ENCODE measurements around the gene AGFG2. TPM values are rescaled to one million over a fixed set of nuclear protein-coding genes. Genes with fewer than 3 reads are reported as not detected.
A peak's percentile ranks its signal among the peaks of the same experiment; 100 is the strongest.

The AGFG2 gene
- total RNA-seq, 2 donors from 2014 or later: 8.5 to 28.9 TPM

DNA sequence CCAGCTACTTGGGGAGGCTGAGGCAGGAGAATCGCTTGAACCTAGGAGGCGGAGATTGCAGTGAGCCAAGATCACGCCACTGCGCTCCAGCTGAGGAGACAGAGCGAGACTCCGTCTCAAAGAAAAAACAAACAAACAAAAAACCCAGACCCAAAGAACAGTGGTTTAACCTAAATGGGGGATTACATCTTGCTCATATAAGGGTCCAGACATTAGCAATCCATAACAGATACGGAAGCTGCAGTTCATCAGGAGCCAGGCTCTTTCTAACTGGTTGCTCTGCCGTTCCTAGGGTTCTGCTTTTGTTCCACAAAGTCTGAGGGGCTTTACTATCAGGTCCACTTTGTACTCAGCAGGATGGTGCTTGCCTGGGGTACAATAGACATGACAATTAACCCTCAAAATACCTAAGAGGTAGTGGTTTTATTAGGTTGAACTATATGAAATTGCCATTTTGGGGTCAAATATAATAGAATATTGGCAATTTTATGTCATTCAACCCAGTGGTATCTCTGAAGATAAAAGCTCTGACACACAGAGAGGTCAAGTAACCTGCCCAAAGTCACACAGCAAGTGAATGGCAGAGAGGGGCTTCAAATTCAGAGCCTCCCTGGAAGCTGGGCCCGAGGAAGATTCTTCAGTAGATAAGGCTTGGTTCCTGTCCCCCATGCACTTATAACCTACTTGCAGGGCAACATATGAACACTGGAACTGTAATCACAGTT lies 34.0 kb upstream of the AGFG2 start:
- H3K9ac ChIP-seq (ENCODE audit: extremely low read depth, low read length, poor library complexity, severe bottlenecking): no peak overlapping the region
- no peaks in the 10 kb centered on the region for H3K27me3 ChIP-seq (ENCODE audit: control insufficient read depth, insufficient read depth, low read length, poor library complexity, severe bottlenecking)
- H3K27me3 Mint-ChIP-seq (ENCODE audit: insufficient read depth): no peaks in the 10 kb centered on the region
- no peak overlapping the region for H3K4me3 ChIP-seq (ENCODE audit: low read length)
- 90 to 95% methylated on average over 6 to 9 of the region's 9 CpGs for WGBS, 2 experiments (ENCODE audit: insufficient coverage in 1 of 2, insufficient read length in 1 of 2)
- no peak overlapping the region for H3K4me3 Mint-ChIP-seq
- H3K27ac ChIP-seq (ENCODE audit: low read depth, low read length): no peak overlapping the region
- no peak for DNase-seq
- no peaks in the 10 kb centered on the region for H3K9me3 ChIP-seq (ENCODE audit: control insufficient read depth, low read length)
- H3K36me3 Mint-ChIP-seq (ENCODE audit: low read depth): no peaks in the 10 kb centered on the region
- TF ChIP-seq CTCF (conservative IDR thresholded peaks at IDR 0.05): no peak
- H3K4me1 Mint-ChIP-seq: no peaks in the 10 kb centered on the region
- no peaks in the 10 kb centered on the region for H3K36me3 ChIP-seq (ENCODE audit: control insufficient read depth, insufficient read depth, low read length)
- no peaks in the 10 kb centered on the region for H3K9me3 Mint-ChIP-seq
- H3K4me1 ChIP-seq (ENCODE audit: control insufficient read depth, insufficient read depth, low read length): no peaks in the 10 kb centered on the region
- H3K27ac Mint-ChIP-seq: no peak overlapping the region

DNA sequence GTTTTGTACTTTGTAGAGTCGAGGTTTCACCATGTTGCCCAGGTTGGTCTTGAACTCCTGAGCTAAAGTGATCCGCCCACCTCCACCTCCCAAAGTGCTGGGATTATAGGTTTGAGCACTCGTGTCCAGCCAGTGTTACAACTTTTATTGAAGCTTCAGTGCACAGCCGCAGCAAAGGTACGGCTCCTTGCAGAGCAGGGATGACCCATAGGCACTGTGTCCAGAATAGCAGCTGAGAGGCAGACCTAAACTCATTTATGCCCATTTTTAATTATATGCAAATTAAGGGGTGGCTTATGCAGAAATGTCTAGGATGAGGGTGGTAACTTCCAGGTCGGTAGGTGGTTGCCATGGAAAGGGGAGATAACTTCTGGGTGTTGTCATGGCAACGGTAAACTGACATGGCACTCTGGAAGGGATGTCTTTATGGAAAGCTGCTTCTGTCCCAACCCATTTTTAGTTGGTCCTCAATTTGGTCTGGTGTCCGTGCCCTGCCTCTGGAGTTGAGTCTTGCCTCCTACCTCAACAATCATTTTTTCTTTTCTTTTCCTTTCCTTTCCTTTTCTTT lies 32.6 kb upstream of the AGFG2 start:
- Mint-ChIP-seq H3K4me1 (peaks cover 4% of the 10 kb centered on the region), H3K27ac (no peak overlapping the region), H3K4me3 (no peak overlapping the region), H3K27me3 (ENCODE audit: insufficient read depth) (no peaks in the 10 kb centered on the region), H3K9me3 (no peaks in the 10 kb centered on the region), H3K36me3 (ENCODE audit: low read depth) (no peaks in the 10 kb centered on the region)
- H3K4me3 ChIP-seq (ENCODE audit: low read length): no peak overlapping the region
- H3K27me3 ChIP-seq (ENCODE audit: control insufficient read depth, insufficient read depth, low read length, poor library complexity, severe bottlenecking): no peaks in the 10 kb centered on the region
- WGBS, 2 experiments (ENCODE audit: insufficient coverage in 1 of 2, insufficient read length in 1 of 2): 71 to 73% methylated on average over 7 to 8 of the region's 8 CpGs
- H3K4me1 ChIP-seq (ENCODE audit: control insufficient read depth, insufficient read depth, low read length): no peaks in the 10 kb centered on the region
- H3K9ac ChIP-seq (ENCODE audit: extremely low read depth, low read length, poor library complexity, severe bottlenecking): no peak overlapping the region
- H3K36me3 ChIP-seq (ENCODE audit: control insufficient read depth, insufficient read depth, low read length): no peaks in the 10 kb centered on the region
- no peaks in the 10 kb centered on the region for H3K9me3 ChIP-seq (ENCODE audit: control insufficient read depth, low read length)
- peak; percentile 63 for DNase-seq
- no peak overlapping the region for H3K27ac ChIP-seq (ENCODE audit: low read depth, low read length)
- no peak for TF ChIP-seq CTCF (conservative IDR thresholded peaks at IDR 0.05)

- TF ChIP-seq CTCF (conservative IDR thresholded peaks at IDR 0.05): no peak
- whole genome bisulfite sequencing, 2 experiments (ENCODE audit: insufficient coverage in 1 of 2, insufficient read length in 1 of 2): 91 to 95% methylated on average over 15 of the region's 15 CpGs
- Histone ChIP-seq H3K27ac (ENCODE audit: low read depth, low read length) (no peak overlapping the region), H3K36me3 (ENCODE audit: control insufficient read depth, insufficient read depth, low read length) (no peaks in the 10 kb centered on the region), H3K27me3 (ENCODE audit: control insufficient read depth, insufficient read depth, low read length, poor library complexity, severe bottlenecking) (no peaks in the 10 kb centered on the region), H3K4me3 (ENCODE audit: low read length) (no peak overlapping the region), H3K9ac (ENCODE audit: extremely low read depth, low read length, poor library complexity, severe bottlenecking) (no peak overlapping the region), H3K9me3 (ENCODE audit: control insufficient read depth, low read length) (no peaks in the 10 kb centered on the region), H3K4me1 (ENCODE audit: control insufficient read depth, insufficient read depth, low read length) (no peaks in the 10 kb centered on the region)
- no peaks in the 10 kb centered on the region for H3K9me3 Mint-ChIP-seq
- H3K27ac Mint-ChIP-seq: no peak overlapping the region
- peaks cover 4% of the 10 kb centered on the region for H3K4me1 Mint-ChIP-seq
- no peaks in the 10 kb centered on the region for H3K27me3 Mint-ChIP-seq (ENCODE audit: insufficient read depth)
- no peak for DNase-seq
- H3K4me3 Mint-ChIP-seq: no peak overlapping the region
- H3K36me3 Mint-ChIP-seq (ENCODE audit: low read depth): no peaks in the 10 kb centered on the region
Measured at GRCh38 chr7:100509231-100509630, 29.8 kb upstream of the AGFG2 start.

Measured in endodermal cell (in vitro differentiated cells).